SW480 (cell line): Measurements from ENCODE around the gene LMF1.
"Not testable (repeated sequence)": the region's sequence is repeated elsewhere in the genome, so short reads cannot be mapped to it uniquely, and the experiment has no call there.

ENCODE experiments used
- DNase-seq: peaks from one replicate; pipeline ENCODE4 v3.0.0-alpha.2; 2016; ENCODE audit warnings: low spot score

LMF1 gene

GRCh38 chr16:970386-970765, 408 bp downstream of the LMF1 start:
- DNase-seq = no peak

GRCh38 chr16:969508-970385, 1.0 kb downstream of the LMF1 start:
- DNase-seq = no peak

- DNase-seq = no peak
These were observed 2.2 kb downstream of the LMF1 start for GRCh38 chr16:968620-969019.

- DNase-seq = no peak
These were observed 3.1 kb downstream of the LMF1 start for GRCh38 chr16:967546-968295.

GRCh38 chr16:967077-967541, 3.7 kb downstream of the LMF1 start:
- DNase-seq = no peak

GRCh38 chr16:966505-966904, 4.3 kb downstream of the LMF1 start:
- DNase-seq = no peak

- no peak for DNase-seq
These were observed 4.7 kb downstream of the LMF1 start for GRCh38 chr16:966035-966434.

- DNase-seq = no peak
These were observed 5.3 kb downstream of the LMF1 start for GRCh38 chr16:965487-965886.

GRCh38 chr16:965036-965395, 5.8 kb downstream of the LMF1 start:
- DNase-seq = no peak

GRCh38 chr16:964356-965035, 6.3 kb downstream of the LMF1 start:
- DNase-seq = no peak

- DNase-seq = no peak
These were observed 6.9 kb downstream of the LMF1 start for GRCh38 chr16:963913-964312.

- DNase-seq = no peak
These were observed 7.6 kb downstream of the LMF1 start for GRCh38 chr16:962901-963814.

- DNase-seq = no peak
These were observed 8.4 kb downstream of the LMF1 start for GRCh38 chr16:962366-962765.

GRCh38 chr16:959232-960040, 11.3 kb downstream of the LMF1 start:
- no peak for DNase-seq

GRCh38 chr16:955766-956165, 15.0 kb downstream of the LMF1 start:
- not testable (repeated sequence) for DNase-seq

GRCh38 chr16:953818-954217, 17.0 kb downstream of the LMF1 start:
- DNase-seq = not testable (repeated sequence)

GRCh38 chr16:952321-952720, 18.5 kb downstream of the LMF1 start:
- no peak for DNase-seq

- no peak for DNase-seq
These were observed 19.0 kb downstream of the LMF1 start for GRCh38 chr16:951660-952301.

- DNase-seq = not testable (repeated sequence)
These were observed 19.8 kb downstream of the LMF1 start for GRCh38 chr16:950733-951573.
